ENCODE data around the gene MAN1A1. TPM values are rescaled to one million over a fixed set of nuclear protein-coding genes. Genes with fewer than 3 reads are reported as not detected.

MAN1A1 gene
- total and polyA plus RNA-seq, 4 donors = 68.2 to 209 (median 148) TPM

- Histone ChIP-seq H3K27ac (ENCODE audit: low read depth in 1 of 2, low read length in 2 of 2) (no peak overlapping the region), H3K27me3 (ENCODE audit: control insufficient read depth in 4 of 4, insufficient read depth in 4 of 4, low read length in 3 of 4) (no peaks in the 10 kb centered on the region), H3K4me3 (ENCODE audit: low read depth in 1 of 3, low read length in 3 of 3) (no peak overlapping the region), H3K9me3 (ENCODE audit: control insufficient read depth in 4 of 4, low read length in 3 of 4) (no peaks in the 10 kb centered on the region), H3K36me3 (ENCODE audit: control insufficient read depth in 4 of 4, insufficient read depth in 3 of 4, low read depth in 1 of 4, low read length in 3 of 4) (peaks cover 0 to 4% (median 1%) of the 10 kb centered on the region in 4 donors), H3K4me1 (ENCODE audit: control insufficient read depth in 4 of 4, insufficient read depth in 4 of 4, low read length in 3 of 4) (peaks cover 0 to 9% (median 0%) of the 10 kb centered on the region in 4 donors), H3K9ac (ENCODE audit: low read depth in 1 of 2, low read length in 2 of 2) (no peak overlapping the region)
- no peak for TF ChIP-seq ATF3 (IDR thresholded peaks at IDR 0.05)
- no peak for DNase-seq (ENCODE audit: low spot score)
Observed at GRCh38 chr6:119171864-119172588, 177.5 kb downstream of the MAN1A1 start.

DNA sequence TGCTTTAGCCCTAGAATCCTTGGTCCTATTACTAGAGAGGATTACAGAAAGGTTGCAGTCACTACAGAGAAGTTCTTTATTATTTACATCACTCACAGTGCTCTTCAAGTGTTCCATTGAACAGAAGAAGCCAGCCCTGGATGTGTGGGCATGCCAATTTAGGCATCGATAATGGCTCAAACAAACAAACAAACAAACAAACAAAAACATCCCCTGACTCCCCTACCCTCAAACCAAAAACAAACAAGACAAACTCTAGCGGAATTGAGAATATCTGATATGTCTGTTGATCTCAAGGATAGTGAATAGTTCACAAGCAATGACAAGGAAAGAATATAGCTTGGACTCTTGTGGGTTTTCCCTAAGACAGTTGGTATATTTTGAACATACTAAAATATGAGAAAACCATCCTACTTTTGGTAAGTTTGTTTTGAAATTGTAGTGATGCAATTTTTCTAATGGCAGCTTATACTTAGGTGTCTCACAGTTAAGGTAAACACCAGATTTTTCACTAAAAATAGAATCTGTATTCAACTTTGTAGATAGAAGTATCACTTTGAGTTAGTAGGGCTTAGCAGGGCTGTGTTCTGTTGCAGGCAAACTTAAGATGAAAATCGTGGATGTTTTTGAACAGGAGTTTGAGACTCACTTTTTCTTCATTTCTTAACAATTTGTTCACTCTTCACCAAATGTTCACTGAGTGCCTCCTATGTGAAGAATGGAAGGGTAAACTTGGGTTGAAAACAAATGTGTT lies 178.3 kb downstream of the MAN1A1 start:
- Histone ChIP-seq H3K27ac (ENCODE audit: low read depth in 1 of 2, low read length in 2 of 2) (no peak overlapping the region), H3K9ac (ENCODE audit: low read depth in 1 of 2, low read length in 2 of 2) (no peak overlapping the region), H3K36me3 (ENCODE audit: control insufficient read depth in 4 of 4, insufficient read depth in 3 of 4, low read depth in 1 of 4, low read length in 3 of 4) (peaks cover 0 to 1% (median 0%) of the 10 kb centered on the region in 4 donors), H3K4me3 (ENCODE audit: low read depth in 1 of 3, low read length in 3 of 3) (no peak overlapping the region), H3K4me1 (ENCODE audit: control insufficient read depth in 4 of 4, insufficient read depth in 4 of 4, low read length in 3 of 4) (peaks cover 0 to 9% (median 0%) of the 10 kb centered on the region in 4 donors), H3K27me3 (ENCODE audit: control insufficient read depth in 4 of 4, insufficient read depth in 4 of 4, low read length in 3 of 4) (no peaks in the 10 kb centered on the region), H3K9me3 (ENCODE audit: control insufficient read depth in 4 of 4, low read length in 3 of 4) (no peaks in the 10 kb centered on the region)
- DNase-seq (ENCODE audit: low spot score) = no peak
- 62% methylated on average over 3 of the region's 3 CpGs for WGBS
- TF ChIP-seq EGR1 (IDR thresholded peaks at IDR 0.05; ENCODE audit: low read depth in 2 of 2) (no peak), JUND (IDR thresholded peaks at IDR 0.05) (no peak), GABPA (IDR thresholded peaks at IDR 0.05 in 1 of 2, conservative IDR thresholded peaks at IDR 0.05 in 1 of 2) (peak in 1 of 2 donors; percentile 5)

DNA sequence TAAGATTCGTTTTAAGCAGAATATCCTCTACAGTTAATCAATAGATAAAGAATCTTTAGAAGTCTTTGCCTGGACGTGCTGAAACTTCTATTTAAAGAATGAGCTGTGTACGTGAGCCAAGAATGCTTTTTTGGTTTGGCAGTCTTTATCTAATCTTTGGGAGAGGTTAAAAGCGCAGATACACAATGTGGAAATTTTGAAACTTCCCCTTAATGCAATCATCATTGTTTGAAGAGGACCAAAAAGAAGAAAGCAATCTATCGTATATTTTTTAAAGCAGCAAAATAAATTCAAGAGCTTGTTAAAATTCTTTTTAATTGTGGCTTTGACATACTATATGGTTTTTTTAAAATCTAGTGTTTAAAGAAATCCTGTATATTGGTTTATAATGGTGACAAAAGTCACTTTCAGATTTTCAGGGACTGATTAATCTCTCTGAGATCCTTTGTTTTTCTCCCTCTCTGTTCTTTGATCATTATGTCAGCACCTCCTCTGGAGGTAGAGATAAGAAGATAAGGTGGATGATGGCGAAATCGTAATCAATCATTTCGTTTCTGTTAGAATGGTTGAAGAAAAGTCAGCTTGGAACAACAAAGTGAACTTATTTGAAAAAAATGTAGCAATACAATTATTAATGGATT lies 179.0 kb downstream of the MAN1A1 start:
- no peaks in the 10 kb centered on the region for H3K36me3 ChIP-seq (ENCODE audit: control insufficient read depth in 4 of 4, insufficient read depth in 3 of 4, low read depth in 1 of 4, low read length in 3 of 4)
- H3K9me3 ChIP-seq (ENCODE audit: control insufficient read depth in 4 of 4, low read length in 3 of 4) = no peaks in the 10 kb centered on the region
- H3K4me3 ChIP-seq (ENCODE audit: low read depth in 1 of 3, low read length in 3 of 3) = no peak overlapping the region
- H3K27ac ChIP-seq (ENCODE audit: low read depth in 1 of 2, low read length in 2 of 2) = no peak overlapping the region
- H3K9ac ChIP-seq (ENCODE audit: low read depth in 1 of 2, low read length in 2 of 2) = no peak overlapping the region
- H3K4me1 ChIP-seq (ENCODE audit: control insufficient read depth in 4 of 4, insufficient read depth in 4 of 4, low read length in 3 of 4) = peaks cover 0 to 9% (median 0%) of the 10 kb centered on the region in 4 donors
- DNase-seq (ENCODE audit: low spot score) = no peak
- no peaks in the 10 kb centered on the region for H3K27me3 ChIP-seq (ENCODE audit: control insufficient read depth in 4 of 4, insufficient read depth in 4 of 4, low read length in 3 of 4)
- TF ChIP-seq MAX (IDR thresholded peaks at IDR 0.05) = no peak
- no peak for TF ChIP-seq SP1 (IDR thresholded peaks at IDR 0.05)
- peak; percentile 14 for TF ChIP-seq NR2F2 (IDR thresholded peaks at IDR 0.05)
- TF ChIP-seq HNF4G (IDR thresholded peaks at IDR 0.05) = no peak
- peak in 1 of 2 donors; percentile 5 for TF ChIP-seq RXRA (IDR thresholded peaks at IDR 0.05)
- 23% methylated on average over 8 of the region's 8 CpGs for WGBS

GRCh38 chr6:119170103-119170446 lies 179.5 kb downstream of the MAN1A1 start:
- peaks cover 0 to 9% (median 0%) of the 10 kb centered on the region in 4 donors for H3K4me1 ChIP-seq (ENCODE audit: control insufficient read depth in 4 of 4, insufficient read depth in 4 of 4, low read length in 3 of 4)
- no peak overlapping the region for H3K4me3 ChIP-seq (ENCODE audit: low read depth in 1 of 3, low read length in 3 of 3)
- no peak overlapping the region for H3K9ac ChIP-seq (ENCODE audit: low read depth in 1 of 2, low read length in 2 of 2)
- DNase-seq (ENCODE audit: low spot score) = no peak
- H3K36me3 ChIP-seq (ENCODE audit: control insufficient read depth in 4 of 4, insufficient read depth in 3 of 4, low read depth in 1 of 4, low read length in 3 of 4) = no peaks in the 10 kb centered on the region
- H3K27me3 ChIP-seq (ENCODE audit: control insufficient read depth in 4 of 4, insufficient read depth in 4 of 4, low read length in 3 of 4) = no peaks in the 10 kb centered on the region
- no peak overlapping the region for H3K27ac ChIP-seq (ENCODE audit: low read depth in 1 of 2, low read length in 2 of 2)
- H3K9me3 ChIP-seq (ENCODE audit: control insufficient read depth in 4 of 4, low read length in 3 of 4) = no peaks in the 10 kb centered on the region
- 54% methylated on average over 1 of the region's 1 CpG for WGBS
- no peak for TF ChIP-seq HNF4A (conservative IDR thresholded peaks at IDR 0.05)
- TF ChIP-seq NR2F2 (IDR thresholded peaks at IDR 0.05) = no peak
- TF ChIP-seq JUND (IDR thresholded peaks at IDR 0.05) = no peak
- TF ChIP-seq RXRA (IDR thresholded peaks at IDR 0.05) = no peak
- no peak for TF ChIP-seq CTCF (IDR thresholded peaks at IDR 0.05; ENCODE audit: low read depth, low read length, missing input control)
- no peak for TF ChIP-seq FOXA1 (IDR thresholded peaks at IDR 0.05)
- TF ChIP-seq TAF1 (conservative IDR thresholded peaks at IDR 0.05) = no peak
- TF ChIP-seq YY1 (IDR thresholded peaks at IDR 0.05) = no peak
- TF ChIP-seq EGR1 (IDR thresholded peaks at IDR 0.05; ENCODE audit: low read depth in 2 of 2) = no peak
- no peak for TF ChIP-seq RAD21 (IDR thresholded peaks at IDR 0.05)
- TF ChIP-seq, protein P1, sequence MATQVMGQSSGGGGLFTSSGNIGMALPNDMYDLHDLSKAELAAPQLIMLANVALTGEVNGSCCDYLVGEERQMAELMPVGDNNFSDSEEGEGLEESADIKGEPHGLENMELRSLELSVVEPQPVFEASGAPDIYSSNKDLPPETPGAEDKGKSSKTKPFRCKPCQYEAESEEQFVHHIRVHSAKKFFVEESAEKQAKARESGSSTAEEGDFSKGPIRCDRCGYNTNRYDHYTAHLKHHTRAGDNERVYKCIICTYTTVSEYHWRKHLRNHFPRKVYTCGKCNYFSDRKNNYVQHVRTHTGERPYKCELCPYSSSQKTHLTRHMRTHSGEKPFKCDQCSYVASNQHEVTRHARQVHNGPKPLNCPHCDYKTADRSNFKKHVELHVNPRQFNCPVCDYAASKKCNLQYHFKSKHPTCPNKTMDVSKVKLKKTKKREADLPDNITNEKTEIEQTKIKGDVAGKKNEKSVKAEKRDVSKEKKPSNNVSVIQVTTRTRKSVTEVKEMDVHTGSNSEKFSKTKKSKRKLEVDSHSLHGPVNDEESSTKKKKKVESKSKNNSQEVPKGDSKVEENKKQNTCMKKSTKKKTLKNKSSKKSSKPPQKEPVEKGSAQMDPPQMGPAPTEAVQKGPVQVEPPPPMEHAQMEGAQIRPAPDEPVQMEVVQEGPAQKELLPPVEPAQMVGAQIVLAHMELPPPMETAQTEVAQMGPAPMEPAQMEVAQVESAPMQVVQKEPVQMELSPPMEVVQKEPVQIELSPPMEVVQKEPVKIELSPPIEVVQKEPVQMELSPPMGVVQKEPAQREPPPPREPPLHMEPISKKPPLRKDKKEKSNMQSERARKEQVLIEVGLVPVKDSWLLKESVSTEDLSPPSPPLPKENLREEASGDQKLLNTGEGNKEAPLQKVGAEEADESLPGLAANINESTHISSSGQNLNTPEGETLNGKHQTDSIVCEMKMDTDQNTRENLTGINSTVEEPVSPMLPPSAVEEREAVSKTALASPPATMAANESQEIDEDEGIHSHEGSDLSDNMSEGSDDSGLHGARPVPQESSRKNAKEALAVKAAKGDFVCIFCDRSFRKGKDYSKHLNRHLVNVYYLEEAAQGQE (IDR thresholded peaks at IDR 0.05) = no peak

Data from liver (tissue), 9 donors.